ENCODE measurements around the gene MSH5. TPM values are rescaled to one million over a fixed set of nuclear protein-coding genes. Genes with fewer than 3 reads are reported as not detected.
A peak's percentile ranks its signal among the peaks of the same experiment; 100 is the strongest.

Gene MSH5
- total and polyA plus RNA-seq, 9 of the 15 experiments (the other 6 are each of a cell fraction or from before 2014, with no cell fraction given), result 12.5 to 104 (median 46.6) TPM

- TF ChIP-seq TSHZ1 (CRISPR knock-in tag; IDR thresholded peaks at IDR 0.05) (no peak), SUPT5H (IDR thresholded peaks at IDR 0.05) (peak; percentile 93), BRF1 (IDR thresholded peaks at IDR 0.05; ENCODE audit: borderline replicate concordance, extremely low read depth, insufficient read length) (no peak), CREM (IDR thresholded peaks at IDR 0.05; ENCODE audit: low read depth) (no peak), NR3C1 (CRISPR knock-in tag; IDR thresholded peaks at IDR 0.05) (no peak), SRSF7 (optimal IDR thresholded peaks at IDR 0.05; ENCODE audit: low read depth, low read length) (no peak), ZFPM2 (CRISPR knock-in tag; IDR thresholded peaks at IDR 0.05) (no peak), CTBP1 (IDR thresholded peaks at IDR 0.05; ENCODE audit: borderline replicate concordance) (no peak), ZC3H4 (CRISPR knock-in tag; IDR thresholded peaks at IDR 0.05; ENCODE audit: borderline replicate concordance) (no peak), BACH1 (tag; IDR thresholded peaks at IDR 0.05) (no peak), HCFC1 (IDR thresholded peaks at IDR 0.05; ENCODE audit: low read depth, low read length) (0 out of 2 replicates have a peak, but pooled peaks have one; percentile 58), CREB3L1 (IDR thresholded peaks at IDR 0.05; ENCODE audit: borderline replicate concordance, low read depth) (no peak), FOXA3 (CRISPR knock-in tag; conservative IDR thresholded peaks at IDR 0.05 in 1 of 2, IDR thresholded peaks at IDR 0.05 in 1 of 2) (peak; percentile 20 to 78; a peak in 1 of 4 replicates), NFE2 (IDR thresholded peaks at IDR 0.05; ENCODE audit: low read depth) (no peak)
- TF ChIP-seq, protein P1, sequence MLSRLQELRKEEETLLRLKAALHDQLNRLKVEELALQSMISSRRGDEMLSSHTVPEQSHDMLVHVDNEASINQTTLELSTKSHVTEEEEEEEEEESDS (CRISPR knock-in tag; IDR thresholded peaks at IDR 0.05), result no peak
- TF ChIP-seq, protein P2, sequence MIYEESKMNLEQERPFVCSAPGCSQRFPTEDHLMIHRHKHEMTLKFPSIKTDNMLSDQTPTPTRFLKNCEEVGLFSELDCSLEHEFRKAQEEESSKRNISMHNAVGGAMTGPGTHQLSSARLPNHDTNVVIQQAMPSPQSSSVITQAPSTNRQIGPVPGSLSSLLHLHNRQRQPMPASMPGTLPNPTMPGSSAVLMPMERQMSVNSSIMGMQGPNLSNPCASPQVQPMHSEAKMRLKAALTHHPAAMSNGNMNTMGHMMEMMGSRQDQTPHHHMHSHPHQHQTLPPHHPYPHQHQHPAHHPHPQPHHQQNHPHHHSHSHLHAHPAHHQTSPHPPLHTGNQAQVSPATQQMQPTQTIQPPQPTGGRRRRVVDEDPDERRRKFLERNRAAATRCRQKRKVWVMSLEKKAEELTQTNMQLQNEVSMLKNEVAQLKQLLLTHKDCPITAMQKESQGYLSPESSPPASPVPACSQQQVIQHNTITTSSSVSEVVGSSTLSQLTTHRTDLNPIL (CRISPR knock-in tag; IDR thresholded peaks at IDR 0.05), result peak; percentile 84
- TF ChIP-seq, protein P3, sequence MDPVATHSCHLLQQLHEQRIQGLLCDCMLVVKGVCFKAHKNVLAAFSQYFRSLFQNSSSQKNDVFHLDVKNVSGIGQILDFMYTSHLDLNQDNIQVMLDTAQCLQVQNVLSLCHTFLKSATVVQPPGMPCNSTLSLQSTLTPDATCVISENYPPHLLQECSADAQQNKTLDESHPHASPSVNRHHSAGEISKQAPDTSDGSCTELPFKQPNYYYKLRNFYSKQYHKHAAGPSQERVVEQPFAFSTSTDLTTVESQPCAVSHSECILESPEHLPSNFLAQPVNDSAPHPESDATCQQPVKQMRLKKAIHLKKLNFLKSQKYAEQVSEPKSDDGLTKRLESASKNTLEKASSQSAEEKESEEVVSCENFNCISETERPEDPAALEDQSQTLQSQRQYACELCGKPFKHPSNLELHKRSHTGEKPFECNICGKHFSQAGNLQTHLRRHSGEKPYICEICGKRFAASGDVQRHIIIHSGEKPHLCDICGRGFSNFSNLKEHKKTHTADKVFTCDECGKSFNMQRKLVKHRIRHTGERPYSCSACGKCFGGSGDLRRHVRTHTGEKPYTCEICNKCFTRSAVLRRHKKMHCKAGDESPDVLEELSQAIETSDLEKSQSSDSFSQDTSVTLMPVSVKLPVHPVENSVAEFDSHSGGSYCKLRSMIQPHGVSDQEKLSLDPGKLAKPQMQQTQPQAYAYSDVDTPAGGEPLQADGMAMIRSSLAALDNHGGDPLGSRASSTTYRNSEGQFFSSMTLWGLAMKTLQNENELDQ (CRISPR knock-in tag; IDR thresholded peaks at IDR 0.05; ENCODE audit: borderline replicate concordance), result no peak
These were observed 1.5 kb upstream of the MSH5 start (continued) for GRCh38 chr6:31737991-31738979.
